Fibroblast of skin of scalp (primary cell): ENCODE data around the gene LMCD1.

ENCODE experiments used
- DNase-seq: peaks from one replicate; pipeline ENCODE4 v3.0.0-alpha.2; 2013

The LMCD1 gene

DNA sequence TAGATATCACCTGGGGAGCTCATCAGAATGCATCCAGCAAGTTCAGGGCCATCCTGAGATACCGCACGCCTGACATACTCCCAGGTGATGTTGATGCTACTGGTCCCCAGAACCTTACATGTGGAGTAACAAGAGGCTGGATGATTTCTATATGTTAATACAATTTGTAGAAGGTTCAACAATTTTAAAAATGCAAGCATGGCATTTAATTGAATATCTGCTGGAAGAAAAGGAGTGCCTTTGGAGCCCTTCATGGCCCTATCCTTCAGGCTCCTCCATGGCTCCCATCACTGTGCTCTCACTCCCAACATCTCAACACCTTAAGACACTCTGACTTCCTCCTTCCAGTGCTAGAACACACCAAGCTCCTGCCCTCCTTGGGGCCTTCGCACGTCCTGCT lies 36.6 kb downstream of the LMCD1 start:
- no peak for DNase-seq

DNA sequence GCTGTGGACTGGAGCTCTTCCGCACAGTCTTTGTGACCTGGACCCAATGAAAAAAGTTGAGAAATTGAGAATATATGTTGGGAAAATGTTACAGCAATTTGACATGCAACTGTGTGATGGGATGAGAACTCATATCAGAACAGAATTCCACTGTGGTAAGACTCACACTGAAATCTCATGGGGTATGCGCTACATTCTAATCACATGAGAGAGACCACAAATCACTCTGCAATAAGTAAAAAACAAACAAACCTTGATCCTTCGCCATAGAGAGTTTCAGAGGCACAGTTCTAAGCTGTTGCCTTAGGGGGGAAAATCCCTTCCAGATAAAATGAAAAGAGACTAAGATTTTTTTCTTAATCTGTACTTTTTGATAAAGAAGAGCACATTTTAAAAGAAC lies 37.3 kb downstream of the LMCD1 start:
- DNase-seq, result peak; percentile 86

DNA sequence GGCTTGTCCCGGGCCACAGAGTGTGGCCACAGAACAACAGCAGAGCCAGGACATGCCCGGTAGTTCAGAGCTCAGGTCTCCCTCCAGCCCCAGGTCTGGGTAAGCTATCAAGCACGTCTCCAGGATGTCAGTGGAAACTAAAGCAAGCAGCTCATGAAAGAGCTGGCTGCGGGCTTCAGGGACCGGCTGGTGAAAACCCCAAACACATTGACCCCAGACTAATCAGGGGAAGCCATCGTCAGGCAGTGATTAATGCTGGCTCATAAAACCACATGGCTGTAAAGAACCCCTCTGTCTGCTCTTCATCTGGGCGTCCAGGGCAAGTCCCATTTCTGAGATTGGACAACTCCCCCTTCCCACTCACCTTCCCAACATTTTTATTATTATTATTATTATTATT lies 37.8 kb downstream of the LMCD1 start:
- DNase-seq, result peak; percentile 54

DNA sequence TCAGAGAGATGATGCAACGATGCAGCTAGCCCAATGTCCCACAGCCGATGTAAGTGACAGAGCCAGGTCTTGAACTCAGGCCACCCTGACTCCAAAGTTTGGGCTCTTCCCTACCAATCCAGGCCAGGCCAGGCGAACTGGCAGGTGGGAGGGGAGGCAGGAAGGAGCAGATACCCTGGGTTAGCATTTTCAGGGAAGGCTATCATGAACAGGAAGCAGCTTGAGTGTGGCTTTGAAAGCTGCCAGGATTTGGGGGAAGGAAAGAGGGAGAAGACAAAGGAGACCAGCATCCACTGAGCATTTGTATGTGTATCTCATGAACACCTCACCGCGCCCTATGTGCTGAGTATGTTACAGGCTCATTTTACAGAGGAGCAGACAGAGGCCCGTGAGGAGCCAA lies 38.8 kb downstream of the LMCD1 start:
- no peak for DNase-seq

DNA sequence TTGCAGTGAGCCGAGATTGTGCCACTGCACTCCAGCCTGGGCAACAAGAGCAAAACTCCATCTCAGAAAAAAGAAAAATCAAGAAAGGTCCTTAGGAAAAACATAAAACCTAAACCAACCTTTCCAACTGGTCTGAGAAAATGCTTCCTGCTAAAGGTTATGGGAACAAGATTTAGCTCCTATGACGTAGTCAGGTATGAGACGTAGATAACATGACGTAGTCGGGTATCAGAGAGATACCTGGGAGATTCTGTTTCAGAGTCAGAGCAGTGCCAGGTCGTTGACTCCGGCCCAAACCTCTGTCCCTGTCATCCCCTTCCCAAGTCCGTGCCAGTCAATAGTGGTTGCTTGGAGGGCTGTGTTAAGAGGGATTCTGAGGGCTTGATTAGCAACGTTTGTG lies 39.9 kb downstream of the LMCD1 start:
- DNase-seq, result no peak

DNA sequence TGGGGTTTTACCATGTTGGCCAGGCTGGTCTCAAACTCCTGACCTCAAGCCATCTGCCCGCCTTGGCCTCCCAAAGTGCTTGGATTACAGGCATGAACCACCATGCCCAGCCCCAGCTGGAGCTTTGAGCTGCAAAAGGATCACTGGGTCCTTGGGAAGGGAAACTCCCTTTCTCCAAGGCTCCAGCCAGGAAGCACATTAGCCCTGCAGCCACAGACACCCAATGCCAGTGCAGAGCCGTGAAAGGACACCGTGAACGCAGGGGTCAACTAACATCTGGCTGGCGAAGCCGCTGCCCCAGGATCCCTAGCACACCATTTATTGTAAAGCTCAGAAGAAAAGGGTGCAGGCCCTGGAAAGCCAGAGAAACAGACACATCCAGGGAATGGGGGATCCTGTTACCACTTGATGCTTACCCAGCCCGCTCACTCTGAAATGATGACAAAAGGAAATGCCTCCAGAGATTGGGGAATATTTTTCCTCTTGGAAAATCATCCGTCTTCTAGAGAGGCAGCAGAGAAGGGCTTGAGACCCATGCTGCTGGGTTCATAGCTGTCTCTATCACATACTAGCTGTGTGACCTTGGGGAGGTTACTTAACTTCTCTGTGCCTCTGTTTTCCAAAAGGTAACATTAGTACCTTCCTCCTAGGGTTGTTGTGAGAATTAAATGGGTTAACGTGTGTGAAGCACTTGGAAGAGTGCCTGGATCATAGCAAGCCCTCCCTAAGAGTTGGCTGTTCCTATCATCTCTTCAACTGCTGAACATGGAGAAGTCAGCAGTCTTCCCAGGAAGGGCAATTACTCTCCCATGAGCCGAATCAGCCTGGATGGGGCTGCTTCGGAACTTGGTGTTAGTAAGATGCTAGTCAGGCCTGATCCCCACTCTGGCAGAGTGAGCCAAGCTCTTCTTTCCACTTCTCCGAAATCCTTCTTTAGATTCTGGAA lies 40.8 kb downstream of the LMCD1 start:
- no peak for DNase-seq

DNA sequence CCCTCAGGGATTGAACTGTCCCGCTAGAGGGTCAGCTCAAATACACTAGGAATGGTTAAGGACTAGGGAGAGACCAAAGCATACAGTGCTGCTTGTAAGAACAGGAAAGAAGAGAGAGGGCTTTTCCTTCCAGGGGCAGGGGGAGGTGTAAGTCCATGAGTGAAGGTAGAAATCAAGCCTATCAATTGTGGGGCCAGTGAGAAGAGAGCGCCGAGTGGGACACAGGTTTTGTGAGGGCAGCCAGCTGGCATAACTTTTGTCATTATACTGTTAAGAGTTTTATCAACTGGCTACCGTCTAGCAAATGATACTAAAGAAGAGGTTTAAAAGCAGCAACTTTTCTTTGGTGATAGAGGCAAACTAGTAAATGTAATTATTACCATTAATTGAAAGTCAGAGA lies 45.0 kb downstream of the LMCD1 start:
- no peak for DNase-seq

DNA sequence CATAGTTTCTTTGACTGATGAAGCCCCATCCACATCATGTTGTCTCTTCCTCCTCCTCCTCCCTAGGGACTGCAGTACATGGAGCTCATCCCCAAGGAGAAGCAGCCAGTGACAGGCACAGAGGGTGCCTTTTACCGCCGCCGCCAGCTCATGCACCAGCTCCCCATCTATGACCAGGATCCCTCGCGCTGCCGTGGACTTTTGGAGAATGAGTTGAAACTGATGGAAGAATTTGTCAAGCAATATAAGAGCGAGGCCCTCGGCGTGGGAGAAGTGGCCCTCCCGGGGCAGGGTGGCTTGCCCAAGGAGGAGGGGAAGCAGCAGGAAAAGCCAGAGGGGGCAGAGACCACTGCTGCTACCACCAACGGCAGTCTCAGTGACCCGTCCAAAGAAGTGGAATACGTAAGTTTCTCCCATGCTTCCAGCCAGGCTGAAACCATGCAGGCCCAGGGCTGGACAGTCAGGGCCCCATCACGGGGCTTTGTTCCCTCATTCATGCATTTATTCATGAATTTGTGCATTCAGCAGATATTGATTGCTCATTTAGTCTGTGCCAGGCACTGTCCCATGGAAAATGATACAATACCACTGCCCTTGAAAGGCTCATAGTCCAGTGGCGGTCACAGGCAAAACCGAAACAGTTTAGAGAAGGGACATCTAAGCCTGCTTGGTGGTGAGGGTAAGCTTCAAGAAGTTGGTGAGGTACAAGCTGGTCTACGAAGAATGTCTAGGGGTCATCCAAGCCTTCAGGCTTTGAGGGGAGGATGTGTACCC lies 47.1 kb downstream of the LMCD1 start:
- DNase-seq, result no peak

DNA sequence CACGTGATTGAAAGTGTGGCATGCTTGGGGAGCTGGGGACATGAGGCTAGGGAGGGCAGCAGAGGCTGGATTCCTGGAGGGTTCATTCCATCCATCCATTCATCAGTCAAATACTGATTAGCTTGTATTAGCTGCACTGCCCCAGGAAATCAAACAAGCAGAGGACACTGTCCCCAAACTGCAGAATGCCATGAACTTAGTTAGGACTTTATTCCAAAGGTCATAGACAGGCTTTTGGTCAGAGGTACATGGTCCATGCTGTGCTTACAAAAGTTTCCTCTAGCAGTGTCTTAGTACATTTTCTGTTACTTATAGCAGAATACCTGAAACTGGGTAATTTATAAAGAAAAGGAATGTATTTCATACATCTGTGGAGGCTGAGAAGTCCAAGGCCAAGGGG lies 47.7 kb downstream of the LMCD1 start:
- no peak for DNase-seq

DNA sequence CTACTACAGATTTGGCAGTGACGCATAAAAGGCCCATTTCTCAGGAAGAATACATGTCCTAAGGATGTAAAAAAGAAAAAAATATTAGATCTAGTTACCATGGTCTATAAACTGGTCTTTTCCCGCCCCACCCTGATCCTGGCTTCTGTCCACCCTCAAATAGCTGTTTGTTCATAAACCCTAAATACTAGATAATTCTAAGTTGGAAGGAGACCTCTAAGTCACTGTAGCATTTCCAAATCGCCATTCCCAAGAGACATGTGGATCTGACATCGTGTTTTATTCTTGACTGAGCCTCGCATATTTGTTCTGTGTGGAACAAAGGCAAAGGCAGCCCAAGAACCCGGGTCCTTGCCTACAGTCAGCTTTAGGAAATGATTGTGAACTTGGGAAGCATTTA lies 49.0 kb downstream of the LMCD1 start:
- DNase-seq, result no peak

DNA sequence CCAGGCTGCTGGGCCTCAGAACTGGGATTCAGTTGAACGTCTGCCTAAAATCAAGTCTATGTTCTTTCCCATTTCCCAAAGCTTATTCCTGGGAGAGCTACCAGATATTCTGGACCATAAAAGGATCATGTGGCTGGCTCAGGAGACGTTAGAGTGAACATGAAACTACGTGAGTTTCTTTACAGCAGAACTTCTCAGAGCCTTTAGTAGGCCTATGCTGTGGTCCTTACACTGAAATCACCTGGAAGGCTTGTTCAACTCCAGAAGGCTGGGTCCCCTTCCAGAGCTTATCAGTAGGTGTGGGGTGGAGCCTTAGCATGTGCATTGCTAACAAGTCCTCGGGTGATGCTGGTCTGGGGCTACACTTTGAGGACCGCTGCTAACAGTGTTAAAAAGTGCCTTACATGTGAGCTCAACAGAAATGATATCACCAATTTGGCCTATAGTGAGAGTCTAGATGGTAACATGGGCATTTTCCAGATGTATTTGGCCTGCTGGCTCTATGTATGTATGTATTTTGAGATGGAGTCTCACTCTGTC lies 50.7 kb downstream of the LMCD1 start:
- no peak for DNase-seq

DNA sequence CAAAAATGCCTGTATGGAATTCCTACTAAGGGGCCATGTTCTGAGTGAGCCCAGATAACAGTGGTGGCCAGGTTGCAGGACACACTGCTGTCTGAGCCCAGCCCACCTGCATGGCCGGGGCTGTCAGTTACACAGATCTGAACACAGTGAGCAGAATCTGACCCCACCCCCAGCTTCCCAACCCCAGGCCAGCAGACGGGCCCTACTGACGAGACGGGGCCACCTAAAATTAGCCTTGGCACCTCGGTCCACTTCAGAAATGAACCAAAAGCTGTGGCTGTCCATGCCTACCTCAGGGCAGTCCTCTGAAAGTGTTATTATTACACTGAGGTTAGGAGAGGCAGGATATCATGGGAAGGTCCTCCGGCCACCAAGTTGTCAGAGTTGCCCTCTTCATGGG lies 51.8 kb downstream of the LMCD1 start:
- DNase-seq, result no peak

DNA sequence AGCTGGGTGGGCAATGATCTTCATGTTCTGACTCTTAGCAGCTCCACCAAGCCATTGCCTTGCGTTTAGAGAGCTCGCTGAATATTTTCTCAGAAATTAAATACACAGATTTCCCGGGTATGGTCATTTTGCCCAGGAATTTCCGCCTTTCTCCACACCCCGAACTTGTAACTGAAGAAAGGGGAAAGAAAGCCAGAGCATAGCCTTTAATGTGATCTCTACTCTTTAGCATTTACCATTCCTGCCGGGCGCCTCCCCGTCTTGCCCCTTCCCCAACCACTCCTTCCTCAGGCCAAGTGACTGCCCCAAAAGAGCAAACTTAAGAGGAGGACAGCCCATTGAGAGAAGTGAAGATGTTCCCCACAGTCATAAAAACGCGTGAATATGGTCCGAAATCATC lies 53.1 kb downstream of the LMCD1 start:
- DNase-seq, result no peak

DNA sequence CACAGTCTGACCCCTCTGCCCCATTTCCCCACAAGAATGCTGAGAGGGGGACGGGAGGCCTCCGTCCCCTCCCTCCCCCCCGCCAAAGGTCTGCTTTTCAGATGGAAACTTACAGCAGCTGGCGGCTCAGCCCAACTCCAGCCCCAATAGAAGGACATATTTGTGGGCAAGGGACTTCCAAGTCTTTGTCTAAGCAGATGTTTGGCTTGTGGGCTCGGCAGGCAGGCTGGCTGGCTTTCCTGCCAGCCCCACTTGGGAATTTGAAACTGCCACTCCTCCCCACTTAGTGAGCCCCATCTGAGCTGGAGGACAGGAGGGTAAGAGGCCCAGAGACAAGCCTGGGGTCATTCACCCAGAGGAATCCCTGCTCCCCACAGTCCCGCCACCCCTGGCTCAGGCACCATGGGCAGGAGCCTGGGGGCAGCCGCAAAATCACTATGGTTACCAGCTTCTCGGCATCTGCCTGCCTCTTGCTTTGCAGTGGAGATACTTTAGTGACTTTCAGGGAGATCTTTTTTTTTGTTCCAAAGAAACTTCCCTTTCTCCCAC lies 53.6 kb downstream of the LMCD1 start:
- DNase-seq, result peak; percentile 96

DNA sequence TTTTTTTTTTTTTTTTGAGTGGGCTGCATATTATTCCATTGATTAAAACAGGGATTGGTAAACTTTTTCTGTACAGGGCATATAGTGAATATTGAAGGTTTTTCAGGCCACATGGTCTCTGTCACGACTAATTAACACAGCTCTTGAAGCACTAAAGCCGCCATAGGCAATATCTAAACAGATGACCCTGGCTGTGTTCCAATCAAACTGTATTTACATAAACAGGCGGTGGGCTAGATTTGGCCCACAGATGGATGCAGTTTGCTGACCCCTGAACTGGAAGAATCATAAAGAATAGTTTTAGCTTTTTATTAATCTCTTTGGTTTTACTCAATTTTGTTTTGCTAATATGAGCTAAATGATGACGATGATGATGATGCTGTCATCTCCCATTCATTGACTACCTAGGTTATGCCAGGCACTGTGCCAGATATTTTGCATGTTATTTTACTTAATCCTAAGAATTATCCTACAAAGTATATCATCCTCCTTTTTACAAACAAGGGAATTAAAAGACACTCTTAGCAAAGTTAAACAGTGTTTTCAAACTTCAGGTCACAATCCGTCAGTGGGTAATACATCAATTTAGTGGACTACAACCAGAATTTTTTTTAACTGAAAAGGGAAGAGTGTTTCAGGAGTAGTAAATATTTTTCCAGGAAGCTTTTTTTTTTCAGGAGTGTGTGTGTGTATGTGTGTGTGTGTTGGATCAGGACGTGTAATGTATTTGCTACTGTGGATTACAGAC lies 54.3 kb downstream of the LMCD1 start:
- no peak for DNase-seq

DNA sequence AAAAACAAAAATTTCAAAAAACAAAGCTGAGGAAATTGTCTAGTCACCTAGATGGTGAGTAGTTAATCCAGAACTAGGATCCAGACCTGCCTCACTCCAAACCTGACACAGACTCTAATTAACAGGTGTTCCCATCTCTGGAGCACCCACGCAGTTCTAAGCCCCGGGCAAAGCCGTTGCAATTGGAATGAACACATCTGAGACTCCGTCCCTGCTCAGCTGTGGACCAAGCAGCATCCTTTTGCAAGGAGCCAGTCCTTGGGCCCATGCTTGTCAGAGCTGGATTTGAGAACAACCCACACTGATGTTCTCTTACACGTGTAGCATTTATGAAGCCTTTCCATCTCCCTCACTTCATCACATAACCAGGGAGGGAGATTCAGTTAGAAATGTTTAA lies 54.8 kb downstream of the LMCD1 start:
- DNase-seq, result no peak

DNA sequence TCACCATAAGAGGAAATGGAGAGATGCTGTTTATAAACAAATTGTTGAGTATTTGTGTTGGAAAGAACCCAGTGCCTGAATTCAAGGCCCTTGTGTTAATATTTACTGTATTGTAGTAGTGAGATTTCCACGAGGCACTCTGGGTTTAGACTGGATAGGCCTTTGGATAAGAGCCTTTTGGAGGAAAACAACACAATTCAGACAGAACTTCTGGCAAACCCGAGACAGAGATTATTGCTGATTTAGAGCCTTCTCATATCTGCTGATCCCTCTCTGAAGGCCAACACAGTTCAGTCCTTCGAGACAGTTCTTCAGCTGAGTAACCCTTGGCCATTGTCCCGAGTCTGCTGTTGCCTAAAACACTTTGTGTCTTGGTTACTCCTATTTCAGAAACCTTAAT lies 55.7 kb downstream of the LMCD1 start:
- no peak for DNase-seq

DNA sequence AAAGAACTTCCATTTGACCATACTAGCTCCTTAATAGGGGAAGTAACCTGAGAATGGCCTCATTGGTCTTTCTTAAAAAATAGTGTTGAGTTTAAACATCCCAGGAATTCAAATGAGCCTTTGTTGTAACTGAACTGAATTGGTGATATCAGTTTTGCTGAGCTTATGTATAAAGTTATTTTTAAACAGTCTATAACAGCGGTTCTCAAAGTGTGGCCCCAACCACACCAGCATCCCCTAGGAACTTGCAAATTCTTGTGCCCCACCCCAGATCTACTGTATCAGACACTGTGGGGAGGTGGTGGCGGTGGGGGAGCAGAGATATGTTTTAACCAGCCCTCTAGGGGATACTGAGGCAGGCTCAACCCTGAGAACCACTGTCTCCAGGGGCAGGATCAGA lies 57.0 kb downstream of the LMCD1 start:
- DNase-seq, result no peak

DNA sequence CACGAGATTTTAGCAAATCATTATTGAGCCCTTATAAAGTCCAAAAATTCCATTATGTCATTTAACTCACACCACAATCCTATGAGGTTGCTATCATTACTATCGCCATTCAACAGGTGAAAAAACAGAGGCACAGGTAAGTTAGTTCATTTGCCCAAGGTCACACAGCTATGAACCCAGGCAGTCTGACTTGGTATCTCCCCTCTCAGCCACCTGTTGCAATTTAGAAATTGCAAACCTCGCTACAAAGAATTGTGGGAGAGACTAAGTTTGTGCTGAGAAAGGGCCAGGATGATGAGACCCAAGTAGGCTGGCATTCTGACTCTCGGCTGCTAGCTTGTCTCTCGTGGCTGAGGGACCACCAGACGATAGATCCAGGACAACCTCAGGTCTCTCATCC lies 57.7 kb downstream of the LMCD1 start:
- no peak for DNase-seq

DNA sequence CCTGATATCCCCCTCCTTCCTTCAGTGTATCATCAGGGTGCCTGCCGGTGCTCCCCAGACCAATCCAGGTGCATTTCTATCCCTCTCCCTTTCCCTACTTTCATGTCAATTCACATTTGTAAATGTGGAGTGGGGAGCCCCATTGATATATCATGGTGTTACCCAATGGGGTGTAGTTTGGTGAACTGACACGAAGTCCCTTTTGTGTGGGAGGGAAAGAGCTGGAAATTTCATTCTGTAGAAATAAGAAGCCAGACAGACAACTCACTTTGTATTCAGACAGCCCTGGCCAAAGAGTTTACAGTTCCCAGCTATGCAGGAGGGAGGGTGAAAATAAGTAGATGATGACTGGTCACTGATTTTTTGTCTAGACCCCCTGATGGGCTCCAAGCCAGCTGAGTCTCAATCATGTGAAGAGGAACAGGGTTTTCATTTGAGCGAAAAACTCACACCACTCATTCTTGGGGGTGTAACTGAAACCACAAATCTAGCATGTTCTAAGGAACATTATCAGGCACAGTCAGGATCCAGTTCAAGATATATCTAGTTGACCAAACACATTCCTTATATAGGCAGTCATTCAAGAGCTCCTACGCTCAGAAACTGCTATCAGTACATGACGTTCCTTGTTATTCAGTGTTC lies 58.9 kb downstream of the LMCD1 start:
- DNase-seq, result peak; percentile 95

DNA sequence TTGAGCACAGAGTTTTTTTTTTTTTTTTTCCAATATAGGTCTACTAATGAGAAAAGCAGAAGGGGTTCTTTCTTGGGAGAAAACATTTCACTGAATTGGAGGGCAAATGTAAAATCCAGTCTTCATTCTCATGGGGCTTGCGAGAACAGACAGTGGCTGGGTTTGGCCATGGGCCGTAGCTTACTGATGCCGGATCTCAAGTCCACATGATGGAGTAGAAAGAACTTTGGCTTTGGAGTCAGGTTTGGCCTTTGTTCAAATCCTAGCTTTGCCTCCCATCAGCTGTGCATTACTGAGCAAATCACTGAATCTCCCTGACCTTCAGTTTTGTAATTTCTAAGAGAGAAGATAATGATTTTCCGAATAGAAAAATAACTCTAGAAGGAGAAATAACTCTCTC lies 59.7 kb downstream of the LMCD1 start:
- DNase-seq, result no peak

DNA sequence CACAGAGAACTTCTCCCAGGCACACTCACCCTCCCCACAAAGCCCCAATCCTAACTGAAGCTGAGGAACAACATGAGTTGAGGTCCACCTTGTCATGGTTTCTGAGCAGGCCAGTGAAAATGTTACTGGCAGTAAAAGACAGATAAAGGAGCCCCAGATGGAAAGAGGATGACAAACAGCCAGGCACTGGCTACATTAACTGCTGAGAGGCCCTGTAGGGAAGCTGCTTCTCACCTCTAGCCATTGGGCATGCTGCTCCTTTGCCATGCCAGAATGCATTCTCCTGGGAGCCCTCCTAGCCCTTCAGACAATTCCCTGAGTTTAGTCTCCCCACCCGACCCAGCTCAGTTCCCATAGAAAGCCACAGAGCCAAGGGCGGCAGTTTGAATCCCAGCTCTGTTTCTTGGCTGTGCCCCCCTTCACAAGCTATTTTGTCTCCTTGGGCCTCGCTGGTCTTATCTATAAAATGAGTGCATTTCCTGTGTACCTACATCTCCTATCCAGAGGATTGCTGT lies 60.5 kb downstream of the LMCD1 start:
- DNase-seq, result no peak
